Measurements from ENCODE around the gene ING1.
"Not testable (repeated sequence)": the region's sequence is repeated elsewhere in the genome, so short reads cannot be mapped to it uniquely, and the experiment has no call there.

GRCh38 chr13:110669814-110670213, 43.7 kb upstream of the ING1 start:
- not testable (repeated sequence) for TF ChIP-seq POLR2A, CTCF (IDR thresholded peaks at IDR 0.05)

Measured in upper lobe of left lung (tissue), 4 donors.